ENCODE data around the gene TTLL10.

GRCh38 chr1:1130206-1131120 lies 43.2 kb upstream of the TTLL10 start:
- TF ChIP-seq CTCF (conservative IDR thresholded peaks at IDR 0.05; ENCODE audit: low read depth in 2 of 2) (no peak), CREB1 (CRISPR knock-in tag; IDR thresholded peaks at IDR 0.05; ENCODE audit: low read depth) (no peak), JUNB (IDR thresholded peaks at IDR 0.05; ENCODE audit: unreplicated experiment) (no peak), POLR2AphosphoS5 (IDR thresholded peaks at IDR 0.05; ENCODE audit: low read depth) (no peak)

Measured in GM23338 (cell line).